HCT116 (cell line): ENCODE measurements around the gene HIVEP3. TPM values are rescaled to one million over a fixed set of nuclear protein-coding genes. Genes with fewer than 3 reads are reported as not detected.

Source experiments
- ATAC-seq: fragments of 200-7000 bp; cut with Tn5 transposase; 2 replicates; pipeline ENCODE4 v1.9.1; 2020; ENCODE audit warnings: mild to moderate bottlenecking, moderate library complexity
- BruUV-seq: library from RNA; stranded (reverse); fragments of 400-500 nt; replicated peaks from 2 replicates; lab custom pipeline; 2021; lab: Mats Ljungman, UMichigan
- CTCF ChIA-PET: fragments of 300-600 bp; sonication (Branson Sonifier 250); formaldehyde crosslinking; loops from one replicate; lab custom pipeline; 2021; ENCODE audit warnings: antibody characterized with exemption; lab: Charles Lee
- POLR2A ChIA-PET: fragments of 300-600, 350-600 bp; sonication (Branson Sonifier 250); formaldehyde crosslinking; loops from one replicate; lab custom pipeline; 2021; ENCODE audit warnings: antibody characterized with exemption; lab: Charles Lee
- RAD21 ChIA-PET, 2 experiments: fragments of 300-600 bp; sonication (Branson Sonifier 250); formaldehyde crosslinking; loops; one replicate each; lab custom pipeline; 2023; ENCODE audit warnings: low total read pairs in 2 of 2; ENCODE audit not compliant: uncharacterized antibody in 2 of 2, unreplicated experiment in 2 of 2, low non-redundant PET in 1 of 2; lab: Charles Lee
- DNase-seq: peaks from one replicate; pipeline ENCODE4 v3.0.0-alpha.2; 2010; ENCODE audit warnings: low read depth, low spot score
- H2AFZ ChIP-seq: fragments of 200-600 bp; shearing (Covaris generic), sonication (generic); 2 replicates; pipeline ENCODE4 v1.6.1; 2017; ENCODE audit warnings: low read depth, mixed run types, mixed read lengths, antibody characterized with exemption, low read length; ENCODE audit not compliant: poor library complexity, severe bottlenecking
- H3K27ac ChIP-seq: 2 replicates; pipeline ENCODE4 v1.5.1; 2012; ENCODE audit warnings: low read depth, low read length
- H3K27me3 ChIP-seq: fragments of 200-600 bp; sonication (generic); 2 replicates; pipeline ENCODE4 v1.6.1; 2016; ENCODE audit warnings: mixed run types, low read length, mixed read lengths; ENCODE audit not compliant: insufficient read depth
- H3K36me3 ChIP-seq, 2 experiments: fragments of 200-500 bp in 1 of 2; fragments of 200-600 bp in 1 of 2; sonication (Bioruptor generic) in 1 of 2; sonication (generic) in 1 of 2; 2 replicates each; pipeline versions ENCODE4 v1.5.1 to v1.6.1; 2014 to 2016; ENCODE audit warnings: low read length in 2 of 2, inconsistent platforms in 1 of 2, mixed read lengths in 1 of 2, mixed run types in 1 of 2; ENCODE audit not compliant: insufficient read depth in 2 of 2, control insufficient read depth in 1 of 2
- H3K4me1 ChIP-seq, 2 experiments: fragments of 200-600 bp in 1 of 2; sonication (generic) in 1 of 2; 2 replicates each; pipeline versions ENCODE4 v1.5.1 to v1.6.1; 2012 to 2017; ENCODE audit warnings: low read length in 2 of 2, inconsistent platforms in 1 of 2, mild to moderate bottlenecking in 1 of 2, mixed read lengths in 1 of 2, mixed run types in 1 of 2, moderate library complexity in 1 of 2; ENCODE audit not compliant: insufficient read depth in 2 of 2, control insufficient read depth in 1 of 2
- H3K4me2 ChIP-seq: fragments of 200-600 bp; sonication (generic); 2 replicates; pipeline ENCODE4 v1.6.1; 2017; ENCODE audit warnings: mixed run types, low read length, mixed read lengths
- H3K4me3 ChIP-seq, 2 experiments: fragments of 200-600 bp in 1 of 2; sonication (generic) in 1 of 2; replicated peaks in 1 of 2; 2 replicates each; pipeline ENCODE4 v1.5.1; 2011 to 2016; ENCODE audit warnings: low read length in 2 of 2, control low read depth in 1 of 2, low read depth in 1 of 2, mild to moderate bottlenecking in 1 of 2, mixed read lengths in 1 of 2, mixed run types in 1 of 2
- H3K79me2 ChIP-seq: fragments of 200-600 bp; sonication (generic); 2 replicates; pipeline ENCODE4 v1.6.1; 2017; ENCODE audit warnings: mild to moderate bottlenecking, mixed run types, low read length, moderate library complexity, mixed read lengths; ENCODE audit not compliant: insufficient read depth
- H3K9ac ChIP-seq: fragments of 200-600 bp; sonication (generic); 2 replicates; pipeline ENCODE4 v1.6.1; 2016; ENCODE audit warnings: low read length, mixed read lengths
- H3K9me2 ChIP-seq: fragments of 200-600 bp; sonication (generic), shearing (Covaris generic); 2 replicates; pipeline ENCODE4 v1.6.1; 2017; ENCODE audit warnings: mixed run types, mild to moderate bottlenecking, moderate library complexity; ENCODE audit not compliant: insufficient read depth
- H3K9me3 ChIP-seq, 2 experiments: fragments of 200-500 bp in 1 of 2; fragments of 200-600 bp in 1 of 2; sonication (Bioruptor generic) in 1 of 2; sonication (generic) in 1 of 2; 2 replicates each; pipeline ENCODE4 v1.6.1; 2014 to 2017; ENCODE audit warnings: low read length in 2 of 2, mixed read lengths in 2 of 2, inconsistent platforms in 1 of 2, low read depth in 1 of 2, mild to moderate bottlenecking in 1 of 2, mixed run types in 1 of 2, moderate library complexity in 1 of 2; ENCODE audit not compliant: control insufficient read depth in 1 of 2, insufficient read depth in 1 of 2
- H4K20me1 ChIP-seq: fragments of 200-600 bp; sonication (generic), shearing (Covaris generic); 2 replicates; pipeline ENCODE4 v1.6.1; 2017; ENCODE audit warnings: mixed run types, mild to moderate bottlenecking, moderate library complexity; ENCODE audit not compliant: insufficient read depth
- CBX3 ChIP-seq: IDR thresholded peaks from 2 replicates; pipeline ENCODE4 v1.6.1; 2012; ENCODE audit warnings: low read depth
- CEBPB ChIP-seq: IDR thresholded peaks from 2 replicates; pipeline ENCODE4 v1.6.1; 2012; ENCODE audit warnings: low read depth
- EGR1 ChIP-seq: IDR thresholded peaks from 2 replicates; pipeline ENCODE4 v1.6.1; 2012; ENCODE audit warnings: low read depth
- EZH2 ChIP-seq: fragments of 200-600 bp; sonication (generic); IDR thresholded peaks from 2 replicates; pipeline ENCODE4 v1.6.1; 2017; ENCODE audit warnings: antibody characterized with exemption, mixed run types
- EZH2phosphoT487 ChIP-seq: fragments of 200-600 bp; IDR thresholded peaks from 2 replicates; pipeline ENCODE4 v1.6.1; 2018; ENCODE audit warnings: antibody characterized with exemption, borderline replicate concordance
- JUND ChIP-seq: IDR thresholded peaks from 2 replicates; pipeline ENCODE4 v1.6.1; 2012
- RAD21 ChIP-seq: IDR thresholded peaks from 2 replicates; pipeline ENCODE4 v1.6.1; 2012; ENCODE audit warnings: low read depth, mild to moderate bottlenecking
- SIN3A ChIP-seq: IDR thresholded peaks from 2 replicates; pipeline ENCODE4 v1.6.1; 2012; ENCODE audit warnings: low read depth
- SP1 ChIP-seq: IDR thresholded peaks from 2 replicates; pipeline ENCODE4 v1.6.1; 2012; ENCODE audit warnings: low read depth
- SRF ChIP-seq: IDR thresholded peaks from 2 replicates; pipeline ENCODE4 v1.6.1; 2012; ENCODE audit warnings: low read depth
- YY1 ChIP-seq: IDR thresholded peaks from 2 replicates; pipeline ENCODE4 v1.6.1; 2011; ENCODE audit warnings: low read length, low read depth, moderate library complexity, mild to moderate bottlenecking; ENCODE audit not compliant: insufficient replicate concordance; ENCODE audit errors: extremely low read depth
- ZFX ChIP-seq: fragments of 450-650 bp; IDR thresholded peaks from 2 replicates; pipeline ENCODE4 v1.6.1; 2017
- ZNF274 ChIP-seq: fragments of 200-500 bp; sonication (Bioruptor generic); IDR thresholded peaks from 2 replicates; pipeline ENCODE4 v1.6.1; 2014; ENCODE audit warnings: mild to moderate bottlenecking, low read depth, low read length, inconsistent platforms
- intact Hi-C: fragments of 100-400 bp; cut with micrococcal nuclease; formaldehyde crosslinking; loops from 2 replicates; pipeline ENCODE4 v1.10.0; 2022
- total RNA-seq: library from RNA; stranded (reverse); gene quantifications from one replicate; pipeline ENCODE4 v1.2.1, GENCODE V29; 2021; ENCODE audit not compliant: unreplicated experiment
- TF ChIP-seq, protein P1 (sequence below): IDR thresholded peaks from 2 replicates; pipeline ENCODE4 v1.6.1; 2012

Gene HIVEP3
- total RNA-seq, 1 experiment from 2014 or later, result 7.1 TPM

- Histone ChIP-seq H3K9me2 (no peaks in the 10 kb centered on the region), H3K27ac (no peak overlapping the region), H3K27me3 (no peaks in the 10 kb centered on the region), H3K36me3 (no peaks in the 10 kb centered on the region), H3K4me1 (no peaks in the 10 kb centered on the region), H2AFZ (no peak overlapping the region), H3K9ac (no peak overlapping the region), H3K9me3 (no peaks in the 10 kb centered on the region), H3K4me3 (no peak overlapping the region), H3K4me2 (no peak overlapping the region), H3K79me2 (no peaks in the 10 kb centered on the region), H4K20me1 (no peaks in the 10 kb centered on the region)
- ChIA-PET POLR2A (no interaction called here), CTCF (no interaction called here), RAD21 (no interaction called here)
- no TSS peak for BruUV-seq
- intact Hi-C loops, result no loop called here
- DNase-seq, result no peak
- ATAC-seq, result no peak
- TF ChIP-seq SRF, result no peak
- no peak for TF ChIP-seq ZFX
- TF ChIP-seq SP1, result no peak
- TF ChIP-seq SIN3A, result no peak
- no peak for TF ChIP-seq CBX3
- no peak for TF ChIP-seq EZH2phosphoT487
- TF ChIP-seq, protein P1, sequence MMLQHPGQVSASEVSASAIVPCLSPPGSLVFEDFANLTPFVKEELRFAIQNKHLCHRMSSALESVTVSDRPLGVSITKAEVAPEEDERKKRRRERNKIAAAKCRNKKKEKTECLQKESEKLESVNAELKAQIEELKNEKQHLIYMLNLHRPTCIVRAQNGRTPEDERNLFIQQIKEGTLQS, result no peak
- no peak for TF ChIP-seq EZH2
- no peak for TF ChIP-seq JUND
- TF ChIP-seq RAD21, result no peak
- TF ChIP-seq ZNF274, result no peak
These were observed 305.8 kb downstream of the HIVEP3 start for GRCh38 chr1:41612953-41613352.

DNA sequence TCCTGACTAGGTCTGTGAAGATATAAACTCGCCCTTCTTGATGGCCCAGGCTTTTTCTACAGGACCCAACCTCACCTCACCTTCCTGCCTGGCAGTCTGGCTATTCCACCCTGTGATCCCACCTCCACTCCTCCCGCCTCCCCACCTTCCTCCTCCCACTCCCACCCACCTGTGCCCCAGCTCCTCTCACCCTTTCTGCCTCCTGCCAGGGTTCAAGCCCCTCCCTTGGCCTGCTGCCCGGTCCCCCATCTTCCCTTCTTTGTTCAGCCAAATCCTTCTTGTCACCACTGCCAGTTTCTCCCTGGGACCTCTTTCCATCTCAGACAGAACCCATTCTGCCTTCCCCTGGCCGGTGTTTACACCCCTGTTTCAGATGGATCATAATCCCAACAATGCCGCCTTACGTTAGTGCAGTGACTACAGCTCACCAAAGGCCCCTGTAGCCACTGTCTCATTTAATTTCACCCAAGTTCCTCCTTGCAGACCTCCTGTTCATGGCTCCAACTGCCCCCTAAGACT lies 306.7 kb downstream of the HIVEP3 start:
- H3K4me2 ChIP-seq, result no peak overlapping the region
- H3K36me3 ChIP-seq, result no peaks in the 10 kb centered on the region
- no peaks in the 10 kb centered on the region for H4K20me1 ChIP-seq
- POLR2A ChIA-PET, result no interaction called here
- no peak overlapping the region for H3K4me3 ChIP-seq
- no peak overlapping the region for H3K9ac ChIP-seq
- no peak for ATAC-seq
- no peak overlapping the region for H2AFZ ChIP-seq
- DNase-seq, result no peak
- H3K4me1 ChIP-seq, result no peaks in the 10 kb centered on the region
- H3K27me3 ChIP-seq, result no peaks in the 10 kb centered on the region
- no peak overlapping the region for H3K27ac ChIP-seq
- H3K79me2 ChIP-seq, result no peaks in the 10 kb centered on the region
- no TSS peak for BruUV-seq
- TF ChIP-seq RAD21 (no peak), ZNF274 (no peak), SRF (no peak), YY1 (no peak), JUND (no peak), ZFX (no peak), SIN3A (no peak), CEBPB (no peak), EGR1 (no peak)
- TF ChIP-seq, all 23 proteins: peak for 0
- CTCF ChIA-PET, result no interaction called here
- H3K9me3 ChIP-seq, result no peaks in the 10 kb centered on the region
- intact Hi-C loops, result no loop called here
- H3K9me2 ChIP-seq, result no peaks in the 10 kb centered on the region
- RAD21 ChIA-PET, result no interaction called here
